GM19099 (cell line): ENCODE results near the gene COBL.

ENCODE experiments used
- POLR2A ChIP-seq: IDR thresholded peaks from 3 replicates; pipeline ENCODE4 v1.6.1; 2011; ENCODE audit warnings: low read depth; ENCODE audit not compliant: insufficient read length; ENCODE audit errors: extremely low read depth

The COBL gene

GRCh38 chr7:51262796-51263531, 53.6 kb downstream of the COBL start:
- no peak for TF ChIP-seq POLR2A

GRCh38 chr7:51261950-51262795, 54.4 kb downstream of the COBL start:
- no peak for TF ChIP-seq POLR2A

- no peak for TF ChIP-seq POLR2A
Observed at GRCh38 chr7:51261117-51261835, 55.3 kb downstream of the COBL start.

- no peak for TF ChIP-seq POLR2A
Observed at GRCh38 chr7:51260516-51260915, 56.1 kb downstream of the COBL start.

- TF ChIP-seq POLR2A: no peak
Observed at GRCh38 chr7:51259766-51260165, 56.8 kb downstream of the COBL start.

GRCh38 chr7:51256916-51257315, 59.7 kb downstream of the COBL start:
- TF ChIP-seq POLR2A: no peak

- no peak for TF ChIP-seq POLR2A
Observed at GRCh38 chr7:51256209-51256781, 60.3 kb downstream of the COBL start.

- TF ChIP-seq POLR2A: no peak
Observed at GRCh38 chr7:51255536-51256208, 60.9 kb downstream of the COBL start.

- no peak for TF ChIP-seq POLR2A
Observed at GRCh38 chr7:51255036-51255435, 61.6 kb downstream of the COBL start.

- TF ChIP-seq POLR2A: no peak
Observed at GRCh38 chr7:51253157-51253556, 63.5 kb downstream of the COBL start.

GRCh38 chr7:51251290-51251689, 65.3 kb downstream of the COBL start:
- TF ChIP-seq POLR2A: no peak

GRCh38 chr7:51250512-51250911, 66.1 kb downstream of the COBL start:
- TF ChIP-seq POLR2A: no peak

- no peak for TF ChIP-seq POLR2A
Observed at GRCh38 chr7:51249991-51250390, 66.6 kb downstream of the COBL start.

- no peak for TF ChIP-seq POLR2A
Observed at GRCh38 chr7:51249187-51249945, 67.2 kb downstream of the COBL start.
